Progenitor cell of endocrine pancreas (in vitro differentiated cells): ENCODE results near the gene DCDC2. TPM values are rescaled to one million over a fixed set of nuclear protein-coding genes. Genes with fewer than 3 reads are reported as not detected.
"Not testable (repeated sequence)": the region's sequence is repeated elsewhere in the genome, so short reads cannot be mapped to it uniquely, and the experiment has no call there.

Source experiments
- DNase-seq: peaks from one replicate; pipeline ENCODE4 v3.0.0; 2021; ENCODE audit warnings: low spot score; ENCODE audit not compliant: unreplicated experiment
- H3K27ac Mint-ChIP-seq: 2 replicates; pipeline ENCODE4 v1.8.0; 2021; ENCODE audit warnings: mild to moderate bottlenecking, moderate library complexity, mixed read lengths
- H3K27me3 Mint-ChIP-seq: 2 replicates; pipeline ENCODE4 v1.8.0; 2021; ENCODE audit warnings: mixed read lengths
- H3K36me3 Mint-ChIP-seq: 2 replicates; pipeline ENCODE4 v1.8.0; 2022; ENCODE audit warnings: mixed read lengths; ENCODE audit not compliant: insufficient read depth
- H3K4me1 Mint-ChIP-seq: 2 replicates; pipeline ENCODE4 v1.8.0; 2021; ENCODE audit warnings: low read depth, mixed read lengths
- H3K4me3 Mint-ChIP-seq: 2 replicates; pipeline ENCODE4 v1.8.0; 2021; ENCODE audit warnings: low read depth, mild to moderate bottlenecking, moderate library complexity, mixed read lengths
- H3K9me3 Mint-ChIP-seq: 2 replicates; pipeline ENCODE4 v1.8.0; 2021; ENCODE audit warnings: low read depth, mixed read lengths
- total RNA-seq: library from RNA; stranded (reverse); gene quantifications from 2 replicates; pipeline ENCODE4 v1.2.1, GENCODE V29; 2021
- TF ChIP-seq, protein P1 (sequence below): fragments of 200-600 bp; sonication (generic); IDR thresholded peaks from one replicate; pipeline ENCODE4 v1.5.0; 2021; ENCODE audit warnings: antibody characterized with exemption, mild to moderate bottlenecking; ENCODE audit not compliant: unreplicated experiment

Gene DCDC2
- total RNA-seq, 1 donor from 2014 or later: 22.2 TPM

GRCh38 chr6:24381476-24382219 lies 23.8 kb upstream of the DCDC2 start:
- H3K36me3 Mint-ChIP-seq: peaks cover 2% of the 10 kb centered on the region
- peaks cover 3% of the 10 kb centered on the region for H3K9me3 Mint-ChIP-seq
- H3K27me3 Mint-ChIP-seq: no peaks in the 10 kb centered on the region
- TF ChIP-seq, protein P1, sequence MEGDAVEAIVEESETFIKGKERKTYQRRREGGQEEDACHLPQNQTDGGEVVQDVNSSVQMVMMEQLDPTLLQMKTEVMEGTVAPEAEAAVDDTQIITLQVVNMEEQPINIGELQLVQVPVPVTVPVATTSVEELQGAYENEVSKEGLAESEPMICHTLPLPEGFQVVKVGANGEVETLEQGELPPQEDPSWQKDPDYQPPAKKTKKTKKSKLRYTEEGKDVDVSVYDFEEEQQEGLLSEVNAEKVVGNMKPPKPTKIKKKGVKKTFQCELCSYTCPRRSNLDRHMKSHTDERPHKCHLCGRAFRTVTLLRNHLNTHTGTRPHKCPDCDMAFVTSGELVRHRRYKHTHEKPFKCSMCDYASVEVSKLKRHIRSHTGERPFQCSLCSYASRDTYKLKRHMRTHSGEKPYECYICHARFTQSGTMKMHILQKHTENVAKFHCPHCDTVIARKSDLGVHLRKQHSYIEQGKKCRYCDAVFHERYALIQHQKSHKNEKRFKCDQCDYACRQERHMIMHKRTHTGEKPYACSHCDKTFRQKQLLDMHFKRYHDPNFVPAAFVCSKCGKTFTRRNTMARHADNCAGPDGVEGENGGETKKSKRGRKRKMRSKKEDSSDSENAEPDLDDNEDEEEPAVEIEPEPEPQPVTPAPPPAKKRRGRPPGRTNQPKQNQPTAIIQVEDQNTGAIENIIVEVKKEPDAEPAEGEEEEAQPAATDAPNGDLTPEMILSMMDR: no peak
- DNase-seq: no peak
- H3K4me1 Mint-ChIP-seq: peaks cover 31% of the 10 kb centered on the region
- H3K4me3 Mint-ChIP-seq: no peak overlapping the region
- H3K27ac Mint-ChIP-seq: peak overlapping the region; percentile 95

GRCh38 chr6:24378473-24379097 lies 20.7 kb upstream of the DCDC2 start:
- no peak for DNase-seq
- Mint-ChIP-seq H3K9me3 (peaks cover under 1% of the 10 kb centered on the region), H3K4me3 (no peak overlapping the region), H3K36me3 (peaks cover under 1% of the 10 kb centered on the region), H3K27ac (no peak overlapping the region), H3K27me3 (no peaks in the 10 kb centered on the region), H3K4me1 (peaks cover 21% of the 10 kb centered on the region)
- TF ChIP-seq, protein P1: no peak

DNA sequence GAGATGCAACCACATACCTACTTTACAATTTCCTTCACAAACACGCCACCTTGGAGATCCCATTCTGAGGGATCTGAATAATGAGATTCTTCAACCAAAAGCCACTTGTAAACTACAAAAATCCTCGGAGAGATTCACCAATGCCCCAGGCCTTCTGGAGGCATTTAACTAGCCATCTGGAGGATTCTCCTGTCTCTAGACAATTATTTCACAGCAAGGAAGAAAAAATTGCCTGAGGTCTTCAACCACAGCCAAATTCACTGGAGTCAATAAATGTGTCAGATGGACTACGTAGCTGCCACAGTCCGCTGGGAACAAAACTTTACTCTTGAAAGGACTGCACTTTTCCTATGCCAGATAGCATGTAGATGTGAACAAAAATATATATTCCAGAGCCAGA lies 19.0 kb upstream of the DCDC2 start:
- peaks cover under 1% of the 10 kb centered on the region for H3K9me3 Mint-ChIP-seq
- TF ChIP-seq, protein P1: no peak
- H3K27ac Mint-ChIP-seq: no peak overlapping the region
- H3K4me1 Mint-ChIP-seq: peaks cover 8% of the 10 kb centered on the region
- H3K27me3 Mint-ChIP-seq: no peaks in the 10 kb centered on the region
- no peaks in the 10 kb centered on the region for H3K36me3 Mint-ChIP-seq
- DNase-seq: no peak
- no peak overlapping the region for H3K4me3 Mint-ChIP-seq

GRCh38 chr6:24374612-24375011 lies 16.8 kb upstream of the DCDC2 start:
- Mint-ChIP-seq H3K27ac (no peak overlapping the region), H3K4me3 (no peak overlapping the region), H3K4me1 (peaks cover 1% of the 10 kb centered on the region), H3K36me3 (peaks cover 1% of the 10 kb centered on the region), H3K9me3 (peaks cover 4% of the 10 kb centered on the region), H3K27me3 (no peaks in the 10 kb centered on the region)
- TF ChIP-seq, protein P1: no peak
- DNase-seq: no peak

GRCh38 chr6:24365103-24365633 lies 7.3 kb upstream of the DCDC2 start:
- H3K36me3 Mint-ChIP-seq, H3K4me3 Mint-ChIP-seq: not testable (repeated sequence)

GRCh38 chr6:24362363-24362762 lies 4.5 kb upstream of the DCDC2 start:
- not testable (repeated sequence) for DNase-seq, H3K27me3 Mint-ChIP-seq, H3K4me3 Mint-ChIP-seq

More at GRCh38 chr6:24365103-24365633, 7.3 kb upstream of the DCDC2 start:
- not testable (repeated sequence) for DNase-seq, H3K27me3 Mint-ChIP-seq, H3K9me3 Mint-ChIP-seq, H3K4me1 Mint-ChIP-seq, H3K27ac Mint-ChIP-seq

More at GRCh38 chr6:24362363-24362762, 4.5 kb upstream of the DCDC2 start:
- not testable (repeated sequence) for H3K36me3 Mint-ChIP-seq, H3K27ac Mint-ChIP-seq, H3K9me3 Mint-ChIP-seq
- peaks cover 11% of the 10 kb centered on the region for H3K4me1 Mint-ChIP-seq
